Activated T-cell treated with anti-CD3 and anti-CD28 coated beads for 4 hours (primary cell): Measurements from ENCODE around the gene FRMD8.
A peak's percentile ranks its signal among the peaks of the same experiment; 100 is the strongest.

Experiments used
- DNase-seq: peaks from one replicate; pipeline ENCODE4 v3.0.0-alpha.2; 2020

FRMD8 gene

DNA sequence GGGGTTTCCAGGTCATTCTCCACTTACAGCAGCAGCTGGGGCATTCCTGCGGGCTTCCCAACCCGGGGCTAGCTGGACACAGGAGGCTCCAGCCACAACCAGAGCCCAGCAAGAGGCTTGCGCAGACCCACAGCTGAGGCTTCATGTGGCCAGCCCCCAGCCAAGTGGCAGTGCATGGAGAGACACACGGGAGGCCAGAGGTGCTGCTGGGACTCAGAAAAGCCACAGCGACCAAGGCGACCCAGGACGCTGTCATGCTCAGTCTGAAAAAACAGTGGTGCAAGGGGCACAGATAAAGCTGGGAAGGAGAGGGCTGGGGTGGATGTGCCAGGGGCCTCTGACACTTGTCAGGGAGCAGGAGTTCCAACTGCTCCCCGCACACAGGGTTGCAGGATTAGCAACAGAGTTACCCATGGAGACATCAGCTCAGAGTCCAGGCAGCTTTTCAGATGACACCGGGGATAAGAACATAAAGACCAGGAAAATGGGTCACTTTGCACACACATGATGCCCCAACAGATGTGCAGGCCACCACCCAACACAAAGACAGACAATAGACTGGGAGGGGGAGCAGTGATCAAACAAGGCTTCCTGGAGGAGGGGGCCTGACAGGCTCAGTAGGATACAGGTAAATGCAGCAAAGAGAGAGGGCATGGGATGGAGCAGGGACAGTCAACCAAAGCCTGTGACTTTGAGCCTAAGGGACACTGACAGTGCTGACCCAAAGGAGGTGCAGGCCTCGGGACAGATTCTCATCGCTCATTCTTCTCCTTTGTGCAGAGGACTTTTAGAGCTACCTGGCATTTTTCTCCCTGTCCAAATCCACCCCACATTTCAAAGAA is 29.3 kb downstream of the FRMD8 start:
- DNase-seq: no peak

DNA sequence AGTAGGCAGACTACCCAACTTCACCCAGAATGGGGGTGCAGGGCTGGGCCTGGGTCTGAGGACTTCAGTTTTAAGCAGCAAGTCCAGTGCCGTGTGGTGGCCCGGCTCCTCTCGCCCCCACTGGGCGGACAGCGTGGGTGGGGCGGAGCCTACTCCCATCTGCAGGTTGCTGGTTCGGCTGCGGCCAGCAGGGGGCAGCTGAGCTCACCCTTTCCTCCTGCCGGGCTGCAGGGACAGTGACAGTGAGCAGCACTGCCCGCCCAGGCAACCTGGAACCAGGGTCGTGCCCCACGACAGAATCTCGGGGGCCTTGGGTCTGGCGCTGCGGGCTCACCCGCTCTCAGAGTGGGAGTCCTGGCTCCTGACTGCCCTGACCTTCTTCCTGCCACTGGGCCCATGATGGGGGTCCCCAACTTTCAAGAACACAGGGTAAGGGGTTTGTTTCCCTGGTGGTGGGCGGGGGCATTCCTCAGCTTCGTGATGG is 29.9 kb downstream of the FRMD8 start:
- DNase-seq: peak; percentile 88

DNA sequence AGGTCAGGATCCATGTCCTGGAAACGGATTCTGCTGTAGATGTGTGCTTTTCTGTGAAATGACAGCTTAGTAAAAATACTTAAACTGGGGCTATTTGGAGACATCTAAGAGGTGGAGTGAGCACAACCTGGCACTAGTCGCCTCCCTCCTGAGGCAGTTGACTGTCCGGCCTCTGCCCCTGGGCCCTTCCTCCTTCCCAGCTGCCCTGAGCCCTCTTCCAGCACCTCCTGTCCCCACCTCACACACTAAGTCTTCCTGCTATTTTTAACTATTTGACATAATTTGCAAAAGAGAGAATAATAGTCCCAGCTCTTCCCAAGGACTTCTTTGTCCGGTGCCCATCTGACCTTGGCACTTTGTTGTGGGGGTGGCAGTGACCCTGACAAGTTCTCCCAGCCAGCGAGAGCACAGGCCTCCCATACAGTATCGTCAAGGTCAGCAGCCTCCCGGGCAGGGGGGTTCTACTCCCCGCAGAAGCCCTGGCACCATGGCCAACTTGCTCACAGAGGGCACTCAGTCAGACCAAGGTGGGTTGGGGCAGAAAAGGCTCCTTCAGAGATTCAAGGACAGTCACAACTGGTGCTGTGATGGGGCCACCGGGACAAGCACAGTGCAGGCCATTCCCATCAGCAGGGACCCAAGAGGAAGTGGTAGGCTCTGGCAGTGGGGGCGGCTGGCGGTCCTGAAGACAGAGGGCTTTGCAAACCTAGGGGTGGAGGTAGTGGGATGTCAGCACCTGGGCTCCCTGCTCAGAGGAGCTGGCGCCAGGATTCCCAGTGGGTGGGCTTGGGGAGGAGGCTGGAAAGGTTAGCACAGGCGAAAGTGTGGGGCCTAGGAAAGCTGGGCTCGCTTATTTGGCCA is 30.6 kb downstream of the FRMD8 start:
- no peak for DNase-seq

DNA sequence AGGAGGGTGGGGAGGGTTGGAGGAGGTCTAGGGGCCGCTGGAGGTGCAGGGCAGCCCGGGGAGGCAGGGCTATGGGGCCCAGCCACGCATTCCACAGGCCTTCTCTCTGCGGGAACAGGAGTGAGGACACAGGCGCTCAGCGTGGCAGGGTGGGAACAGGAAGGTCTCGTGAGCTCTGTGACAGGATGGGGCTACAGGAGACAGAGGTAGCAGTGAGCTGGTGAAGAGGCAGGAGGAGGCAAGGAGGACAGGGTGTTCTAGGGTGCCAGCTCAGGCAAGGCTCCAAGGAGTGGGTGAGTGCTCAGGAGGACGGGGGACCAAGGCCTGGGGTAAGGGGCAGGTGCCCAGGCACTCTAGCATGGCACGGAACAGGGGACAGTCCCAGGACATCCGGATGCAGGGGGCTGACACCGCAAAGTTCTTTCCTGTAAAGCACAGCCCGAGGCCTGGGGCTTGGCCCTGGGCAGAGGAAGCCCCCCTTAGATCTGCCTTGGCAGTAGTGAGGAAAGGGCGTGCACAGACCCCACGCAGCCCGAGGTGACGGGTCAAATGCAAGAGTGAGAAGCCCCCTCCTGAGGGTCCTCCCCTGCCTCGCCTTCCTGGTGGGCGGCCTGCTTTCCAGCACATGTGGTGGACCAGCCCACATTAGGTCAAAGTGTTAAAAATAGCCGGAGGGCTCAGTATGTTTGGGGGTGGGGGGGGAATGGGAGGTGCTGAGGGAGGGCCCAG is 31.4 kb downstream of the FRMD8 start:
- no peak for DNase-seq

DNA sequence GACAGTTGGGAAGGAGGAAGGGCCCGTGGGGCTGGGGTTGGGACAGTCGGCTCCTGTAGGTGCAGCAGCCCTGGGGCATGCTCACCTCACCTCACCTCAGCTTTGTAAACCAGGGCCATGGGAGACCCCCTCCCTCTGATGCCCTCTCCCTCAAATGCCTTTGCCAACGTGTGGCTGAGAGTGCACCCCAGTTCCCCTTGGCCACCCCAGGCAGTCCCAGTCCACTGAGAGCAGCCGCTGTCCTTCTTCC is 31.9 kb downstream of the FRMD8 start:
- DNase-seq: no peak

DNA sequence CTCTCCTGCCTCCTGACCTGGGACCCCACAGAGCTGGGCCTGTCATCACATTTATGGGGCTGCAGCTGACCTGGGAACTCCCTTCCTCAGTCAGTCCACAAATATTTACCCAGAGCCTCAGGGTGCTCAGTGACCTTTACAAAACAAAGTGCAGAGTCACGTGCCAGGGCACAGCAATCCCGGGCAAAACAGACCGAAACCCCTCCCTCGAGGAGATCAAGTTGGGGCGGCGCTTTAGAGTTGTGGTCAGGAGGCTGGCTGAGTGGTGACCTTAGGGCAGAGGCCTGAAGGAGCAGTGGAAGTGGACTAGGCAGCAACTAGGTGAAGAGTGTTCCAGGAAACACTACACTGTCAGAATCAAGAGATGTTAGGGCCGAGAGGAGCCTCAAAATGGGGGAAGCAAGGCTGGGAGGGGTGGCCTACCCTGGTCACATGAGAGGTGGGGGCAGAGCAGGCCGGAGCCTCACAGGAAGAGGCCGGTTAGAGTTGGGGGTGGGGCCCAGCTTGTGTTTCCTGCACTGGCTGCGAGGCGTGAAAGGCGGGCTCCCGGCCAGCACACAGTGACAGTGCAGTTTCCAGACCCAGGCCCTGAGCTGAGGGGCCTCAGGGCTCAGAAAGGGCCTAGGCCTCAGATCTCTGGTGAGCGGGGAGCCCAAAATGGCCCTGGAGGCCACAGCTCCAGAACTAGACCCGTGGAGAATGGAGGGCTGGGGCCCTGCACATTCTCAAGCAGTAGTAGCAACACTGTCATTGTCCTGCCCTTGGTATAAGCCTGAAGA is 32.4 kb downstream of the FRMD8 start:
- peak; percentile 55 for DNase-seq

DNA sequence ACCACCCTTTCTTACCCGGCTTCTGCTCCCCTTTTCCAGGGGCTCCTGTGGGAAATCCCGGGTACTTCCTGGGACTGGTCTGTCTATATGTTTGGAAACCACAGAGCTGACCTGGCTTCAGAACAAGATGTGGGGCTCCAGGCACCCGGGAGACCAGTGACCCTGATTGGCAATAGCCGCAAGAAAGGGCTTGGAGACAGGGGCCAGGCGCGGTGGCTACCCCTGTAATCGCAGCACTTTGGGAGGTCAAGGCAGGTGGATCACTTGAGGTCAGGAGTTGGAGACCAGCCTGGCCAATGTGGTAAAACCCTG is 33.0 kb downstream of the FRMD8 start:
- no peak for DNase-seq

DNA sequence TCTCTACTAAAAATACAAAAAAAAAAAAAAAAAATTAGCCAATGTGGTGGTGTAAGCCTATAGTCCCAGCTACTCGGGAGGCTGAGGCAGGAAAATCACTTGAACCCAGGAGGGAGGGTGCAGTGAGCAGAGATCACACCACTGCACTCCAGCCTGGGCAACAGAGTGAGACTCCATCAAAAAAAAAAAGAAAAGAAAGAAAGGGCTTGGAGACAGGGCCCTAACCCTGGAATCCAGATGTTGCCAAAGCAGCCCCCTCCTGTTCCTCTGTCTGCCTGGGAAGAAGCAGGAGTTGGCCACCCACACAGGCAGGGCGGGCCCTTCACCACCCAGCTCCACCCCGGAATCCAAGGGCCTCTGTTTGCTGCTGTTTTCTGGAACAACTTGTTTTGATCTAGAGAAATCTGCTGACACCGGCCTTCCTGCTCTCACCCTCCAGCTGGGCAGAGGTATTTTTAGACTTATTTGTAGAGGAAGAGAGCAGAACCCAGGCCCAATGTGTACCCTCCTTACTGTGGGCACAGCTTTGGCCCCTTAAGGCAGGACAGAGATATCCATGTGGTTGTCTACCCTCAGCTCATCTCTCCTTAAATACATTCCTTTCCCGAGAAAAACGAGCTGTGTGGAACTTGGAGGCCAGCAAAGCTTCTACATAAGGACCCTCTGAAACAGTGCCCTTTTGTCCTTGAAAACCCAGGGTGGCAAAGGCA is 33.5 kb downstream of the FRMD8 start:
- no peak for DNase-seq

DNA sequence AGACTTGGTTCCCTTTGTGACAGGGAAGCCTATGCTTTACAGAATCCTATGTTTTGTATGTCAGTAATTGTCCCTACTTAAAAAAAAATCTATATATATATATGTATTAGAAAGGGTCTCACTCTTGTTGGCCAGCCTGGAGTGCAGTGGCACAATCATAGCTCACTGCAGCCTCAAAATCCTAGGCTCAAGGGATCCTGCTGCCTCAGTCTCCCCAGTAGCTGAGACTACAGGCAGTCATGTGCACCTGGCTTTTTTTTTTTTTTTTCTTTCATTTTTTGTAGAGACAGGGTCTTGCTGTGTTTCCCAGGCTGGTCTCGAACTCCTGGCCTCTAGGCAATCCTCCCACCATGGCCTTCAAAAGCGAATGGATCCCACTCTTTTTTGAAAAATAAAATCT is 34.1 kb downstream of the FRMD8 start:
- DNase-seq: no peak

DNA sequence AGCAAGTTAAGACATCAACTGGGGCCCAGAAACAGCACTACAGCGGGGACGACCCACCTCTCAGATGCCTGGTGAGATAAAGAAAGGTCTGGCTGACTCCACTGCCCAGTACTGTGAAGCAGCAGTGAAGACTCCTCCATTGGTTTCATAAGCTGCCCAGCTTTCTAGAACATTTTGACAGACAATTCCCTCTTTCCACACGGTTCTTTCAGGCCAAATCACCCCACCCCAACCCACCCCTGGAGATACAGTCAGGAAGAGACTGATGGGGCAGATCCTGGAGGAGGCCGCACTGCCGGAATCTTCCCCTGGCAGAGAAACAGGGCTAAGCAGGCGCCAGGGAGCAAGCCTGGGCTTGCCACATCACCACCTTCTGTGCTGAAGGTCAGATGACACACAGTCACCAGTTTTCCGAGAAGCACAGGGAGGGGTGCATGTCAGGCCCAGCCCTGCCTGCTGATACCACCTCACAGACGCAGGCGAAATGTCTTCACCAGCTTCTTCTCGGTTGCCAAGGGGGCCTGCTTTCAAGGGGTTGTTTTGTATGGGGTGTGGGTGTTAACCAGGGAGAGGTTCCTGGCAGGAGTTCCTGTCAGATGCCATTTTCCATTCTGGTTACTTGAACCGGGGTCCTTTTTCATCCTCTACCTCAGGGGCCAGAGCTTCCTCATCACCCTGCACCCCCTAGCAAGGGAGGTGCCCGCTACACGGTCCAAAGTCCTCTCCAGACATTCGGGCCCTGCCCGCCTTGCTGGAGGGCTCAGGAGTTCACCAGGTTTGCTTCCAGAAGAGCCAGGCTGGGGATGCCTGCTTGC is 34.7 kb downstream of the FRMD8 start:
- peak; percentile 81 for DNase-seq

DNA sequence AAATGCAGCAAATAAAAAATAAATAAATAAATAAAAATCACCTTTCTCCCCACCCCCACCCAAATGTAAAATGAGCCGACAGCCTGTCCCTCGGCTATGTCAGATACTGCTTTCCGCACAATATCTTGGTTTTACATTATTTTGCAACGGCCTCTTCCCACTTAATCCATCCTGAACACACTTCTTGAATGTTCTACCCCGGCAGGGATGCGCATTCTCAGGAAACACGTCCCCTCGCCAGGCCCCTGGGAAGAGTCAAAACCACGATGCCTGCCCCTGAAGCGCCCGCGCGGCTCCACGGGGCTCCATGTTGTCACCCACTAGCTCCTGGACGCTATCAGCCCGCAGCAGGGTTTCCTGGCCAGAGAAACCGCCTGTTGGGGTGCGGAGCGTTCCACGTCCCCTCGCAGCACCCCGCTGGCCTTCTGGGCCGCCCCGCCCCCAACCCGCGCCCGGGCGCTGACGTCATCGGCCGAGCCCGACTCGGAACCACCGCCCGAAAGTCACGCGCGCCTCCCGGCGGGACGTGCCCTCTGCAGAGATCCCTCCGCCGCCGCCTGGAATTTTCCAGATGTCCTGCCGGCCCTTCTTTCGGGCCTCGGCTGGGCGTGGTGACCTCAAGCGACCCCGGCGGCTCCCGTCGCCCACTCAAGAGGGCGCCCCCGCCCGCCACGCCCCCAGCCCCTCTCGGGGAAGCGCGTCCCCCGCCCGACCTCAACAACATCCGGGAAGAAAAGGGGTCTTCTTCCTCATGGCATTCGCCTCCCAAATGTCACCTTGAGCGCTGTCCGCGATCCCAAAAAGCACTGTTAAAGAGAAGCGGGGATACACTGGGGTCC is 35.6 kb downstream of the FRMD8 start:
- peak; percentile 84 for DNase-seq

DNA sequence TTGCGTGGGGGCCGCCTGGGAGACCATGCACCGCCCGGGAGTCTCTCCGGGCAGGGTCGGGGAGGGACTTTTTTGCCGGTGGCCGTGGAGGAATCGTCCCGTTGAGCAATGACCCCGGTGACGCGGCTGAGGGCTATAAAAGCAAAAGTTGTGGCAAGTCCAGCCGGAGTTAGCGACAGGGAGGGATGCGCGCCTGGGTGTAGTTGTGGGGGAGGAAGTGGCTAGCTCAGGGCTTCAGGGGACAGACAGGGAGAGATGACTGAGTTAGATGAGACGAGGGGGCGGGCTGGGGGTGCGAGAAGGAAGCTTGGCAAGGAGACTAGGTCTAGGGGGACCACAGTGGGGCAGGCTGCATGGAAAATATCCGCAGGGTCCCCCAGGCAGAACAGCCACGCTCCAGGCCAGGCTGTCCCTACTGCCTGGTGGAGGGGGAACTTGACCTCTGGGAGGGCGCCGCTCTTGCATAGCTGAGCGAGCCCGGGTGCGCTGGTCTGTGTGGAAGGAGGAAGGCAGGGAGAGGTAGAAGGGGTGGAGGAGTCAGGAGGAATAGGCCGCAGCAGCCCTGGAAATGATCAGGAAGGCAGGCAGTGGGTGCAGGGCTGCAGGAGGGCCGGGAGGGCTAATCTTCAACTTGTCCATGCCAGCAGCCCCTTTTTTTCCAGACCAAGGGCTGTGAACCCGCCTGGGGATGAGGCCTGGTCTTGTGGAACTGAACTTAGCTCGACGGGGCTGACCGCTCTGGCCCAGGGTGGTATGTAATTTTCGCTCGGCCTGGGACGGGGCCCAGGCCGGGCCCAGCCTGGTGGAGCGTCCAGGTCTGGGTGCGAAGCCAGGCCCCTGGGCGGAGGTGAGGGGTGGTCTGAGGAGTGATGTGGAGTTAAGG is 36.4 kb downstream of the FRMD8 start, which contains the start of gene NEAT1:
Gene NEAT1, plus strand, starts transcription at position 166 of the 883 bp plus-strand sequence.
- DNase-seq: peak; percentile 83

DNA sequence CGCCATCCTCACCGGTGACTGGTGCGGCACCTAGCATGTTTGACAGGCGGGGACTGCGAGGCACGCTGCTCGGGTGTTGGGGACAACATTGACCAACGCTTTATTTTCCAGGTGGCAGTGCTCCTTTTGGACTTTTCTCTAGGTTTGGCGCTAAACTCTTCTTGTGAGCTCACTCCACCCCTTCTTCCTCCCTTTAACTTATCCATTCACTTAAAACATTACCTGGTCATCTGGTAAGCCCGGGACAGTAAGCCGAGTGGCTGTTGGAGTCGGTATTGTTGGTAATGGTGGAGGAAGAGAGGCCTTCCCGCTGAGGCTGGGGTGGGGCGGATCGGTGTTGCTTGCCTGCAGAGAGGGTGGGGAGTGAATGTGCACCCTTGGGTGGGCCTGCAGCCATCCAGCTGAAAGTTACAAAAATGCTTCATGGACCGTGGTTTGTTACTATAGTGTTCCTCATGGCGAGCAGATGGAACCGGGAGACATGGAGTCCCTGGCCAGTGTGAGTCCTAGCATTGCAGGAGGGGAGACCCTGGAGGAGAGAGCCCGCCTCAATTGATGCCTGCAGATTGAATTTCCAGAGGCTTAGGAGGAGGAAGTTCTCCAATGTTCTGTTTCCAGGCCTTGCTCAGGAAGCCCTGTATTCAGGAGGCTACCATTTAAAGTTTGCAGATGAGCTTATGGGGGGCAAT is 37.2 kb downstream of the FRMD8 start:
- DNase-seq: no peak

DNA sequence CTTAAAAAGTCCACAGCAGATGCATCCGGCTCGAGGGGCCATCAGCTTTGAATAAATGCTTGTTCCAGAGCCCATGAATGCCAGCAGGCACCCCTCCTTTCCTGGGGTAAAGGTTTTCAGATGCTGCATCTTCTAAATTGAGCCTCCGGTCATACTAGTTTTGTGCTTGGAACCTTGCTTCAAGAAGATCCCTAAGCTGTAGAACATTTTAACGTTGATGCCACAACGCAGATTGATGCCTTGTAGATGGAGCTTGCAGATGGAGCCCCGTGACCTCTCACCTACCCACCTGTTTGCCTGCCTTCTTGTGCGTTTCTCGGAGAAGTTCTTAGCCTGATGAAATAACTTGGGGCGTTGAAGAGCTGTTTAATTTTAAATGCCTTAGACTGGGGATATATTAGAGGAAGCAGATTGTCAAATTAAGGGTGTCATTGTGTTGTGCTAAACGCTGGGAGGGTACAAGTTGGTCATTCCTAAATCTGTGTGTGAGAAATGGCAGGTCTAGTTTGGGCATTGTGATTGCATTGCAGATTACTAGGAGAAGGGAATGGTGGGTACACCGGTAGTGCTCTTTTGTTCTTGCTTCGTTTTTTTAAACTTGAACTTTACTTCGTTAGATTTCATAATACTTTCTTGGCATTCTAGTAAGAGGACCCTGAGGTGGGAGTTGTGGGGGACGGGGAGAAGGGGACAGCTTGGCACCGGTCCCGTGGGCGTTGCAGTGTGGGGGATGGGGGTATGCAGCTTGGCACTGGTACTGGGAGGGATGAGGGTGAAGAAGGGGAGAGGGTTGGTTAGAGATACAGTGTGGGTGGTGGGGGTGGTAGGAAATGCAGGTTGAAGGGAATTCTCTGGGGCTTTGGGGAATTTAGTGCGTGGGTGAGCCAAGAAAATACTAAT is 38.0 kb downstream of the FRMD8 start:
- no peak for DNase-seq

DNA sequence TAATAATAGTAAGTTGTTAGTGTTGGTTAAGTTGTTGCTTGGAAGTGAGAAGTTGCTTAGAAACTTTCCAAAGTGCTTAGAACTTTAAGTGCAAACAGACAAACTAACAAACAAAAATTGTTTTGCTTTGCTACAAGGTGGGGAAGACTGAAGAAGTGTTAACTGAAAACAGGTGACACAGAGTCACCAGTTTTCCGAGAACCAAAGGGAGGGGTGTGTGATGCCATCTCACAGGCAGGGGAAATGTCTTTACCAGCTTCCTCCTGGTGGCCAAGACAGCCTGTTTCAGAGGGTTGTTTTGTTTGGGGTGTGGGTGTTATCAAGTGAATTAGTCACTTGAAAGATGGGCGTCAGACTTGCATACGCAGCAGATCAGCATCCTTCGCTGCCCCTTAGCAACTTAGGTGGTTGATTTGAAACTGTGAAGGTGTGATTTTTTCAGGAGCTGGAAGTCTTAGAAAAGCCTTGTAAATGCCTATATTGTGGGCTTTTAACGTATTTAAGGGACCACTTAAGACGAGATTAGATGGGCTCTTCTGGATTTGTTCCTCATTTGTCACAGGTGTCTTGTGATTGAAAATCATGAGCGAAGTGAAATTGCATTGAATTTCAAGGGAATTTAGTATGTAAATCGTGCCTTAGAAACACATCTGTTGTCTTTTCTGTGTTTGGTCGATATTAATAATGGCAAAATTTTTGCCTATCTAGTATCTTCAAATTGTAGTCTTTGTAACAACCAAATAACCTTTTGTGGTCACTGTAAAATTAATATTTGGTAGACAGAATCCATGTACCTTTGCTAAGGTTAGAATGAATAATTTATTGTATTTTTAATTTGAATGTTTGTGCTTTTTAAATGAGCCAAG is 38.9 kb downstream of the FRMD8 start:
- DNase-seq: peak; percentile 72
